Measurements from ENCODE around the gene SERINC5.
A peak's percentile ranks its signal among the peaks of the same experiment; 100 is the strongest.
"Not testable (repeated sequence)": the region's sequence is repeated elsewhere in the genome, so short reads cannot be mapped to it uniquely, and the experiment has no call there.

Gene SERINC5

DNA sequence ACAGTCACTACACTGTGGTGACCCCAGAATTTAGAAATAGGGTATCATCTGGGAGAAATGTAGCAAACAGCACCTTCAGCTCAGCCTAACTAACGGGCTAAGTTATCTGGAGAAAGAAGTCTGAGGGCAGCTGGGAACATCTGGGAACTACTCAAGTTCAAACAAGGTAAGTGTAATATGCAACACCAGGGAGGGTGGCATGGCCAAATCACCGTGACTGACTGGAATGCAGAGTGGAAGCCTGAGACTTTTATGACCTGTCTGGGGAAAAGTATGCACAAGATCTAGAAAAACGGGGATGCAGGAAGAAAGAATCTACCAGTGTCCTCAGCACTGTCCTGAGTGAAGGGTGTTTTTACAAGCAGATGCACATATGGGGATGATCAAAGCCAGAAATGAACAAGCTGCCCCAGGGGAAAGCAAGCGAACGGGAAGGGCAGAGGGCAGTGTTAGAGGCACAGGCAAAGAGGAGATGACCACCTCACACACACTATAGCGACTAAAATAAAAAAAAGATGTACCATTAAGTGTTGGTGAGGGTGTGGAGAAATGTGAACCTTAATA, 59.9 kb downstream of the SERINC5 start:
- no peak for DNase-seq (ENCODE audit: low spot score)

DNA sequence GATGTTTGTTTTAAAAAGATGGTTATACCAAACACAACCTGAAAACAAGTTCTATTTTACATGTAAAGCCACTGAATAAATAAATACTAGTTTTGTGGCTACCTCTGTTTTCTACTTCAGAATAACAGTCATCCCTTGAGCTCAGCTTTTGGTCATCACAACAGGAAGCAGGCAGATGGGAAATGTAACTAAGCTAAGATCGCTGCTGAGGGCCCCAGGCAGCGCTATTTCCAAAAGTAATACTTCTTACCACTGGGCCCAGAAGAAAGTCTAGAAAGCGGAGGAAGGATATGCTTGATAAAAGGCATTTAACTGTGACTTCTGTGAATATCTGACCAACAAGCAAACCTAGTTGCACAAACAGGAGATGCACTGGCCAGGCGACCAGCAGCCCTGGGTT, 61.4 kb downstream of the SERINC5 start:
- no peak for DNase-seq (ENCODE audit: low spot score)

DNA sequence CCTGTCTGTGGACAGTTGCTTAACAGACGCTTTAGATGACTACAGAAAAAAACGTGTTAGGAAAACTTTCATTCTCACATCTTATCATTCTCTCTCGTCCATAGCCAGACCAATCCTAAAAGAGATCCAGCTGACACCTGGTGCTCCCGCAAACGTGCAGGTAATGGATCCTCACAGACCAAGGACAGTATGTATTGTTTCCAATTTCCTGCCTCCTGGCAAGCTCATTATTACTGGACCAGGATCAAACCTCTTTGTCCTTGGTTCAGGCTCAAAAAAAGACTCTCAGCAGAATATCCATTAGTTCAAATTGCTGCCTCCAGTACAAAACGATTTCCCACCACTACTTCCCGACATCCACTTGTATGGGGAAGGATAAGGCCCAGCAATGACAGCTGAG, 62.4 kb downstream of the SERINC5 start:
- no peak for DNase-seq (ENCODE audit: low spot score)

DNA sequence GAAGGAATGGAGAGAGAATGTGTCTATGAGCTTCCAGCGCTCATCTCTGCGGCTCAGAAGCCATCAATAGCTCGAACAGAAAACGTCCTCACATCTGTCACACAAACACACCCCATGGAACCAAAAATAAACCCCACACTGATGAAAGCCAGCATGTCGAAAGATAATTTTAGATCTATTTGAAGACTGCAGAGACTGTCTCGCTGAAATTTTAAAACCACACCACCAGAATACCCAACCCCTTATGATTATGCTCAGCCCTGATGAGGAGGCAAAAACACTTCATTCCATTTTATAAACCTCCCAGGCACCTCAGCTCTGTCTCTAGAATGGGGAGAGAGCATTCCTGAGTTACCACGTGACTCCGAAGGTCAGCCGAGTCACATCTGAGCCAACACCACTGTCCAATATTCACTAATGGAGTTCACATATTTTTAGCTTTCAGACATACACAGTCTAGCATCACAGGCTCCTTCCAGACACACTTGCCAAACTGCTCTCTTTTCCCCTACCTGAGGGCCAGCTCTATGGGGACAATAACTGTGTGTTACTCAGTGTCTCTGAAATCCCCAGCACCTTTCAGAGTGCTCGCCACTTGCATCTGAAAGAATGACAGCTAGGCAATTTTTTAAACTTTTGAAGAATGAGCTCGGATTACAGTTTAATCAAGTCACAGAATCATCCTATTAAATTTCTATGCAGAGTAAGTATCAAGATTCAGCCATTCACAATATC, 63.2 kb downstream of the SERINC5 start:
- DNase-seq (ENCODE audit: low spot score) = peak; percentile 74

DNA sequence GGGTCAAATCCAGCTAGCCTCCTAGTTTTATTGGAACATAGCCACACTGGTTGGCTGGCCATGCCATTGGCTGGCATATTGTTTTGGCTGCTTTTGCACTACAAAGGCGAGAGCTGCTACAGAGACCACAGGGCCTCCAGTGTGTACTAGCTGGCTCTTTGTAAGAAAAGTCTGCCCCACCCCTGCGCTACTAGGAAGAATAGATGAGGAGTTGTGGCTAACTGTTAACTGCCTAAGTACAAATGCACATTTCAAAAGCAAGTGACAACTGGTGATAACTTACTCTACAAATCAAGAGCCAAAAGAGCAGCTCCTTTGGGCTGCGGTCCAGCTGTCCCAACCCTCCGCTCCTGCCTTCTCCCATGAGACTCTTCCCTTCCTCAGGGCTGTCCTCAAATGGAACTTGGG, 63.9 kb downstream of the SERINC5 start:
- peak; percentile 82 for DNase-seq (ENCODE audit: low spot score)

DNA sequence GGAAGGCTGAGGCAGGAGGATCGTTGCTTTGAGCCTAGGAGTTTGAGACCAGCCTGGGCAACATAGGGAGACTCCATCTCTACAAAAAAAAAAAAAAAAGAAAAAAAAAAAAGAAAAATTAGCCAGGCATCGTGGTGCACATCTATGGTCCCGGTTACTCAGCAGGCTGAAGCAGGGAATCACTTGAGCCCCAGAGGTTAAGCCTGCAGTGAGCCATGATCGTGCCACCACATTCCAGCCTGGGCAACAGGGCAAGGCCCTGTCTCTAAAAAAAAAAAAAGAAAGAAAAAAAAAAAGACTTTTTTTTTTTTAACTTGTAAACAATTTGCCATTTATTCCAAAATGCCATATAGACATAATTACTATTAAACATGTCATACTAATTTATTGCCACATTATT, 64.5 kb downstream of the SERINC5 start:
- no peak for DNase-seq (ENCODE audit: low spot score)

DNA sequence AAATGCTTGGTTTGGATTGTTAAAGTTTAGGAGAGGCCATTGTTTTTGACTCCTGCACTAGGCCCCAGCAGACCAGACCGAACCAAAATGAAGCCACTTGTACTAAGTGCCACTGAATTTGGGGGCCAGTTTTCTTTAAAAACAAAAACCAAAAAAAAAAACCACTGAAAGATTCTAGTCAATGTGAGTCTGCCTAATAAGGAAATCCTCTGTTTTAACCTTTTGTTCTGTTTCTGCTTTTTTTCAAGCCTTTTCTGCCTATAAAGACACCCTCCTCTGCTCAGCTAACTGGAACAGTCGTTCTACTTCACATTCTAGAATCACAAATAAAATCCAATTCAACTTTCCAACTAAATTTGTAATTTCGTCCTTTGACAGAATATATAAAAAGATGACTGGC, 64.9 kb downstream of the SERINC5 start:
- no peak for DNase-seq (ENCODE audit: low spot score)

DNA sequence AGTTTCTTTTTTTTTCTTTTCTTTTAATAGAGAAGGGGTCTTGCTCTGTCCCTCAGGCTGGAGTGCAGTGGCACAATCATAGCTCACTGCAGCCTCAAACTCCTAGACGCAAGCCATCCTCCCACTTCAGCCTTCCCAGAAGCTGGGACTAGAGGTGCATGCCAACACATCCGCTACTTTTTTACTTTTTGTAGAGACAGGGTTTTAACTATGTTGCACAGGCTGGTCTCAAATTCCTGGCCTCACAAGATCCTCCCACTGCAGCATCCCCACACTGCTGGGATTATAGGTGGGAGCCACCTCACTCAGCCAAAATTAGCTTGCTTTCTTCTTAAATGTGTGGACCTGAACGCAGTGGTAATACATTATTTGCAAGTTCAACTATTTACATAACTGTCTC, 66.1 kb downstream of the SERINC5 start:
- DNase-seq (ENCODE audit: low spot score) = no peak

DNA sequence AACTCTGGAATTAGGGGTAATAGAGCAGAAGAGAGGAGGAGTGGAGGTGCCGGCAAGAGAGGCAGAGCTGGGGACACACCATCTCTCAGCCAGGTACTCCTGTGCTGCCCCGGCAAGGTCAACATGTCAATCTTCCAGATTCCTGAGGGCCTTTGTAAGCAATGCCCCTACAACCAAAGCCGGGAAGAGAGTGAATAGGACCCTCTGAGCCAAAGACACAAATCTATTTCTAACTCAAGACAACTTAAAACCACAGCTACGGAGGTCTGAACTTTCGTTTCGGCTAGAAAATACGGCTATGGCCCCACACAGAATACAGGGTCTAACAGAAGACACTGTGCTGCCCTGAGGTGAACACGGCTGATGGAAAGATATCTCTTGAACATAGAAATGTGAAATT, 66.6 kb downstream of the SERINC5 start:
- no peak for DNase-seq (ENCODE audit: low spot score)

DNA sequence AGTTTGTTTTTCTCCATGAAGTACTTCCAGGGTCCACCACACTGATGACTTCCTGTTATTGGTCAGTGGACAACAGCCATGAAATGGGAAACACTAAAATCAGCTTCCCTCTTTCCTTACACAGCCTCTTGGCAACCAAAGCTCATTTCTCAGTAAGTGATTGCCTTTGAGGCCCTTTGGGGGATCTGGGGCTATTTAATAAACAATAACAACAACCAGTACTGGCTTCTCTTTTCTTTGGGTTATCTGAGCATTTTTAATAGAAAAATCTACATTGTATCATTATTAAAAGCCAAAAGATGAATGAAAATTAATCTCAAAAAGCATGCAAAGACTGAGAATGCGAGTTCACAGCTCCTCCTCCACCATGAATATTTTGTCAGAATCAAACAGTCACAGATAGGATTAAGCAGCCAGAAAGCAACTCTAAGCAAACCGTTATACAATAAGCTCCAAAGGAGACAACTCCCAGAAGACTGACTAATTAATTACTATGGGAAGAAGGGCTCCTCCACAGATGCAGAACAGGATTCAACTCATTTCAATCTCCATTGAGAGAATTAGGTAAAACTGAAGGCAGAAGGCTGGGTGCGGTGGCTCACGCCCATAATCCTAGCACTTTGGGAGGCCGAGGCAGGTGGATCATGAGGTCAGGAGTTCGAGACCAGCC, 68.3 kb downstream of the SERINC5 start:
- no peak for DNase-seq (ENCODE audit: low spot score)

DNA sequence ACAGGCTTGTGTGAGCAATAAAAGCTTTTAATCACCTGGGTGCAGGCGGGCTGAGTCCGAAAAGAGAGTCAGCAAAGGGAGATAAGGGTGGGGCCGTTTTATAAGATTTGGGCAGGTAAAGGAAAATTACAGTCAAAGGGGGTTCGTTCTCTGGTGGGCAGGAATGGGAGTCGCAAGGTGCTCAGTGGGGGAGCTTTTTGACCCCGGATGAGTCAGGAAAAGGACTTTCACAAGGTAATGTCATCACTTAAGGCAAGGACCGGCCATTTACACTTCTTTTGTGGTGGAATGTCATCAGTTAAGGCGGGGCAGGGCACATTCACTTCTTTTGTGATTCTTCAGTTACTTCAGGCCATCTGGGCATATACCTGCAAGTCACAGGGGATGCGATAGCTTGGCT, 70.3 kb downstream of the SERINC5 start:
- not testable (repeated sequence) for DNase-seq (ENCODE audit: low spot score)

DNA sequence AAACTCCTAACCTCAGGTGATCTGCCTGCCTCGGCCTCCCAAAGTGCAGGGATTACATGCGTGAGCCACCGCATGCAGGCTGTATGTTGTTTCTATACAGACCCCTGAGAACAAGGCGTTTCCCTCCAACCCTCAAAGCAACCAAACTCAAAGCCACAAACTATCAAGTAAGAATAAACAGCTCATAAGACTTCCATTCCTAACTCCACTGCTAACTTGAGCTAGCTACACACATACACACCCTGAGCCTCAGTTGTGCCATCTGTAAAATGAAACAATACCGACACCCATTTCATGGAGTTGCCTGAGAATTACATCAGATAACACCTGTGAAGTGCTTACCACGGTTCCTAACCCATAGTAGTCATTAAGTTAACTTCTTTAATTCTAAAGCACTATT, 70.8 kb downstream of the SERINC5 start:
- DNase-seq (ENCODE audit: low spot score) = no peak

DNA sequence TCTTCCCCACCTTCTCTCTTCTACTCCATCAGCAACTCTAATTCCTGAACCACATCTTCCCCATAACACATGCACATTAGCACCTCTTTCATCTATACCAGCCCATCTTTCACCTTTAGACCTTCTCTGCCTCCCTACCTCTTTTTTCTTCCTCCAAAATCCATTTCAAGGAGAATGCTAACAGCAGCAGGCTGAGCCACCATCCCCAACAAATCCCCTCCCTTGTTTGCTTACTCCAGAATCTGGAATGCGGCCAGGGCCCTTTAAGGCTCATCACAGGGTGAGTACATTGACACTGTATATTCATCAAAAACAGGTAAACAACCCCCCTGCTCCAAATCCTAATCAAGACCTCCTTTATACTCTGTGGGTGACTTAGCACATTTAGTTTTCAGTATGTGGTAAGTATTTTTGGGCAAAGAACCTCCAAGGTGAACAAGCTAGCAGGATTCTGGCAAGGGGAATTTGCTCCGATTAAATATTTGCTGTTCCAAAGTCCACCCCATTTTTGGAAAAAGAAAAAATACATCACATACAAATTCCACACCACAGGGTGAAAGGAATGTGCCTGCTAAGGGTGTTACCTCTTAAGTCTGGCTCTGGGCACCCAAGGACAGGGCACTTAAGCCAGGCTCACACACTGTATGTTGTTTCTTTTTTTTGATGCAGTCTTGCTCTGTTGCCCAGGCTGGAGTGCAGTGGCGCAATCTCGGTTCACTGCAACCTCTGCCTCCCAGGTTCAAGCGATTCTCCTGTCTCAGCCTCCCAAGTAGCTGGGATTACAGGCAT, 71.4 kb downstream of the SERINC5 start:
- DNase-seq (ENCODE audit: low spot score) = no peak

DNA sequence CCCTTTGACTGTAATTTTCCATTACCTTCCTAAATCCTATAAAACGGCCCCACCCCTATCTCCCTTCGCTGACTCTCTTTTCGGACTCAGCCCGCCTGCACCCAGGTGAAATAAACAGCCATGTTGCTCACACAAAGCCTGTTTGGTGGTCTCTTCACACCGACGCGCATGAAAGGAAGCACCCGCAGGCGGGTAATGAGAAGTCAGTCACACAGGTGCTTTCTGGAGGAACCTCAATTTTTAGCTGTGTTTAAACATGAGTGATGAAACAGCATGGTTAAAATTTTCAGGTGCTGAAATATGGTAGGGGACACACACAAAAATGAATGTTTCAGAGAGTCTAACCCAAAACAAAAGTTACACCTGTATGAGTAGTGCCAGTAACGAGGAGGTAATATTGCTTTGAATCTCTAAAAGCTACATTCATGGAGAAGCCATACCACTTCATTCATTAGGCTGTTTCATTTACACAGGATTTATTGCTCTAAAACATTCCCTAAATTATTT, 72.1 kb downstream of the SERINC5 start:
- not testable (repeated sequence) for DNase-seq (ENCODE audit: low spot score)

DNA sequence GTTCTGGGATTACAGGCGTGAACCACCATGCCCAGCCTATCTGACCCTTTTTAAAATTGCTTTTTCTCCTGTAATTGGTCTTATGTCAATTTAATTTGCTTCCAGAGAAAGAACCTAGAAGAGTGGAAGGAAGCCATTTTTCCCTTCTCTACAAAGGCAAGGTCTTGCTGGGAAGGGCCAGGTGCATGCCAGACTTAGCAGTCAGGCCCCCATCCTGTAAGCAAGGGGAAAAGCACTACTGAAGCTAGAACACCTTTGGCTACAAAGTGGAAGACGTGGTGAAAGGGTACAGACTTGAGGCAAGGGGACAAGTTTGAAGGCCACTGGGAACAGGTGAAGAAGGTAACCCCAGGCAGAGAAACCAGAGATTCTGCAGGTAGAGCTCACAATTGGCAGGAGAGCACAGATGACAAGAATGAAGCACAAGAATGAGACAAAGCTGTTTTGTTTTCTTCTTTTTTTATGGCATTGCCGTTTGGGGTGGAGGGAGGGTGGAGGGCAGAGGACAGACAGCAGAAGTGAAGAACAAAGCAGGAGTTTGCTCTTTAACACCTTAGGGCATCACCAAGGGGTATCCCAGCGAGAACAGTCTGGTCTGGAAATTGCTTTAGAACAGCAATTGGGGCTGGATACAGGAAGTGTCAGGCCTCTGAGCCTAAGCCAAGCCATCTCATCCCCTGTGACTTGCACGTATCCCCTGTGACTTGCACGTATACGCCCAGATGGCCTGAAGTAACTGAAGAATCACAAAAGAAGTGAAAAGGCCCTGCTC, 72.9 kb downstream of the SERINC5 start:
- DNase-seq (ENCODE audit: low spot score) = no peak

DNA sequence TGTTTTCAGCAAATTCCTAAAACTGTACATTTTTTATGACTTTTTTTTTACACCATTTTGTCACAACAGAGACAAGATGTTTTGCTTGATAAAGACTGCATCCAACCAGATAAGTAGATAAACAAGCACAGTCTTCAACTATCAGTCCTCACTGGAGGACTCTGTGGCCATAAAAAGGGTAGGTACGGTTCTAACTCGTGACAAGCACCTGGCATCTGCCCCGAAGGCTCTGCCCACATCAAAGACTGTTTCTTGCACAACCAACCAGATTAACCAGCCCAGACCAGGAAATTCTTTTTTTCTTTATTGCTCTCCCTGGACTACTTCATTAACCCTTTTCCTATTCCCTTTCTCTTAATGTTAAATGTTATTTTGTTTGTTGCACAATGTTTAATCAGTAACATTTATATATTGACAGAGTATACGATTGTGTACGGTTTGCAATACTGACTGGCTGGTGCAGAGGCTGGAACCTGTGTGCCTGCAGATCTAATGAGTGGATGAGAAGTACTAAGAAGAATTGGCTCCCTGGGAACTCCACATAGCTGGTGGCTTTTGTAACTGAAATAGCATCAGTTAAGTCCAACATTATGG, 74.1 kb downstream of the SERINC5 start:
- DNase-seq (ENCODE audit: low spot score) = no peak

DNA sequence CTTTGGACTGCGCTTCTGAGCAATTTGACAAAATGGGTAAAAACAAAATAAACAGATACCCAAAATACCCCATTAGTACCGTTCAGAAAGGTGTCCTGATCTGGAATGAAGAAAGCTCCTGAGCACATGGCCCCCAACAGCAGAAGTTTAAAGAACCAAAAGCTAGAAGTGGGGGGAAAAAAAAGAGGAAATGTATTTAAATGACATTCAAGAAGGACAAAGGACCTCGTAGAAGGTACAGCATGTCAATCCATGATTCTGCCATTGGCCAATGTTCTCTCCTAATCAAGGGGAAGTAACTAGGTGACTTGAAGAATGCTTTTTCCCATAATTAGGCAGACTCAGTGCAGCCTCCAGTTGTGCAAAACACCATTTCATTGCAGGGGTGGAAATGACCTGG, 78.6 kb downstream of the SERINC5 start:
- DNase-seq (ENCODE audit: low spot score) = no peak

DNA sequence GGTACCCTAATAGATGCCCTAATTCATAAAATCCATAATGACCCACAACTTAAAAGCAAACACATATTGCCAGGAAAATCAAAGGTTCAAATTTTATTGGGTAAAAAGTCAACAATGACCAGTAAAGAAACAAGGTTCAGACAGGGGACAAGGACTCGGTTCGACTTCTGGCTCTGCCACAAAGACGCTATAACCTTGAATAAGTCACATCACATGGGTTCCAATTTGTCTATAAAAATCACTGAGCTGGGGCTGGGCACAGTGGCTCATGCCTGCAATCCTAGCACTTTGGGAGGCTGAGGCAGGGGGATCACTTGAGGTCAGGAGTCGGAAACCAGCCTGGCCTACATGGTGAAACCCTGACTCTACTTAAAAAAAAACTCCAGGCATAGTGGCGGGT, 80.5 kb downstream of the SERINC5 start:
- no peak for DNase-seq (ENCODE audit: low spot score)

DNA sequence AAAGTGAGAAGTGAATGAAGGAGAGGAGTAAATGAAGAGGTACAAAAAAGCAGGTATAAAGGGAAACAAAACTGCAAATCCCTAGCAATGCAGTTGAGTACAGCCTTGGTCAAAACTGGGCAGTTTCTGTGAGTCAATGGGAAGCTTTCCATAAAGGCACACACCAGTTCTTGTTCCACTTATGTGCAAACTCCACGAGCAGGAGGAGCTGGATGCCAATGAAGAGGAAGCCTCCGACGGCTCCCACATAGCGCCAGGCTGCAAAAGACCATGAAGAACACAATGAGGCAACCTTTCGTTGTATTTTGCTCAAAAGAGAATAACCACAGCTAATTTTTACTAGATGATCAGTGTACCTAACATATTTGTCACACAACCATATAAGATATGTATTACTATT, 81.1 kb downstream of the SERINC5 start:
- DNase-seq (ENCODE audit: low spot score) = no peak

DNA sequence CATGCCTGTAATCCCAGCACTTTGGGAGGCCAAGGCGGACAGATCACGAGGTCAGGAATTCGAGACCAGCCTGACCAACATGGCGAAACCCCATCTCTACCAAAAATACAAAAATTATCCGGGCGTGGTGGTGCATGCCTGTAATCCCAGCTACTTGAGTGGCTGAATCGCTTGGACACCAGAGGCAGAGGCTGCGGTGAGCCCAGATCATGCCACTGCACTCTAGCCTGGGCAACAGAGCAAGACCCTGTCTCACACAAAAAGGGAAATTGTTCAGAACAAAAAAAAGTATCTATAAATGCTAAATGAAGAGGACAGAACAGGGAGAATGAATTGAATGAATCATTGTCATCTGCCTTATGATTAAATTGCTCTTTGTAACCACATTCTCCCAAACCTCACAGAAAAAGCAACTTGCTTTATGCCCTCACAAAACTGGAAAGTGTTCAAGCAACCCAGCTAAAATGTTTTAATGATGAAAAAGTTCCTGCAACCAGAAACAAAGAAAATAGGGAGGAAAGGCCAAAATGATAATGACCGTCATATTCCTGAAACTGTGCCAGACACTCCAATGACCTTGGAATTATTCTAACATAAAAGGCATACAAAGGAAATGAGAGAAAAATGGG, 83.7 kb downstream of the SERINC5 start:
- no peak for DNase-seq (ENCODE audit: low spot score)

DNA sequence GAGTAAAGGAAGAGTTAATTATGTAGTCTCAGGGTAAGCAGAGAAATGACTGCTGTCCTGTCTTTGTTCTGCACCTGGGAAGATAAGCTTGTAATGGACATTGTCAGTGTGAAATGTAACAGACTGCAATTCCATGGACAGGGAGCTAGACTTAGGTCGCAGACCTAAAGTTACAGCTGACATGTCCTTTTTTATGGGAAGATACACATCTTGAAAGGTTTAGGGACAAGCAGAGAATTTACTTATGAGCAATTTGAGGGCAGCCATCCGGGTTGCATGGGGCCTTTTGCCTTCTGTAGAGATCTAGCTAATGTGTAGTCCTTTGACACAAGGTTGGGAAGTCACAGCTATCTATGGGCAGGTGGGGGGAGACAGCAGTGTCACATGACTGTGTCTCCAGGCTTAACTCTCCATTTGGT, 85.7 kb downstream of the SERINC5 start:
- DNase-seq (ENCODE audit: low spot score) = no peak
